GM18519 (cell line): ENCODE measurements around the gene SOHLH2.

Source experiments
- ATAC-seq: cut with Tn5 transposase; IDR thresholded peaks from one replicate; pipeline ENCODE4 v1.9.1; 2021; ENCODE audit warnings: mild to moderate bottlenecking, moderate library complexity; ENCODE audit not compliant: unreplicated experiment, low FRiP score

SOHLH2 gene

GRCh38 chr13:36133950-36134626, 80.3 kb downstream of the SOHLH2 start:
- ATAC-seq = no peak

GRCh38 chr13:36132376-36132775, 82.0 kb downstream of the SOHLH2 start:
- ATAC-seq = no peak

DNA sequence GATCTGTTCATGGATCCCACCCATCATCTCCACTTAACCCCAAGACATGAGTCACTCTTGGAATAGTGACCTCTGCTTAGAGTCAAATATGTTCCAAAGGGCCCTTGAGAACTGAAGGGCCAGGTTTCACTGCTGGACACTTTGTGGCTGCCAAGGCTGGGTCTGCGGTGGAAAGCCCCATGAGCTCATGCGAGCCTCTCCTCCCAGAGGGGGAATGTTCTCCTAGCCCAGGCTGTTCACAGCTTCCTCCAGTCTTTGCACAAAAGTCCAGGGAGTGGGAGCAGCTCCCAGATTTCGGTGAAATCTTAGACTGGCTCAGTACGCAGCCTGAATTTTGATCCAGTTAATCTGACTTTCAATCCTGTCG, 82.4 kb downstream of the SOHLH2 start:
- ATAC-seq = no peak

DNA sequence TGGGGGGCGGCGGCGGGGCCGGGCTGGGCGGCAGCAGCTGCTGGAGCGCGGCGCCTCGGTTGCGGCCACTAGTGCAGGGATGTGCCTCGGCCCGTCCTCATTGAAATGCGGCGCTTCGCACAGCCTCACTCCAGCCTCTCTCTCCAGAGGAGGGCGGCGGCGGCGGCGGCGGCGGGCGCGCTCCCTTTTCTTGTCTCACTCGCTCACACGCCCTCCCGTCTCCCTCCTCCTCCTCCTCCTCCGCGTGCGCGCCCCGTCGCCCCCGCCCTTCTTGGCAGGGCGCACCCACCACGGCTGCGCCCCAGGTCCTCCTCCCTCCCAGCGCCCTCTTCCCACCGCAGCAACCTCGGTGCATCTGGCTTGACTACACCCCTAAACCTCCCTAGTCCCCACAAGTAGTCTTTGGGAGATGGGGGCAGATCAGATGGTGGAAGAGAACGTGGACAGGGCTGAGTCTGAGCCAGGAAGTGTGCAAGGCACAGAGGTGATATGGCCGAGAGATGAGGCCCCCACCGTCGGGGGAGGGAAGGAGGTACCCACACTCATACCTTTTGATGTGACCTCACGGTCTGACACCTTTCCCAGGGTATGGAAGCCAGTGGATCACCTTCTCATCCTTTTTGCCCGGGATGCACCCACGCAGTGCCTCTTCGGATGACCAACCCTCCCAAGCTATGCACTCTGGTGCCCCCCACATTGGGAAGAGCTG, 83.0 kb downstream of the SOHLH2 start, which contains the start of gene DCLK1:
Gene DCLK1, minus strand, starts transcription at position 161 of the 709 bp plus-strand sequence.
- no peak for ATAC-seq

DNA sequence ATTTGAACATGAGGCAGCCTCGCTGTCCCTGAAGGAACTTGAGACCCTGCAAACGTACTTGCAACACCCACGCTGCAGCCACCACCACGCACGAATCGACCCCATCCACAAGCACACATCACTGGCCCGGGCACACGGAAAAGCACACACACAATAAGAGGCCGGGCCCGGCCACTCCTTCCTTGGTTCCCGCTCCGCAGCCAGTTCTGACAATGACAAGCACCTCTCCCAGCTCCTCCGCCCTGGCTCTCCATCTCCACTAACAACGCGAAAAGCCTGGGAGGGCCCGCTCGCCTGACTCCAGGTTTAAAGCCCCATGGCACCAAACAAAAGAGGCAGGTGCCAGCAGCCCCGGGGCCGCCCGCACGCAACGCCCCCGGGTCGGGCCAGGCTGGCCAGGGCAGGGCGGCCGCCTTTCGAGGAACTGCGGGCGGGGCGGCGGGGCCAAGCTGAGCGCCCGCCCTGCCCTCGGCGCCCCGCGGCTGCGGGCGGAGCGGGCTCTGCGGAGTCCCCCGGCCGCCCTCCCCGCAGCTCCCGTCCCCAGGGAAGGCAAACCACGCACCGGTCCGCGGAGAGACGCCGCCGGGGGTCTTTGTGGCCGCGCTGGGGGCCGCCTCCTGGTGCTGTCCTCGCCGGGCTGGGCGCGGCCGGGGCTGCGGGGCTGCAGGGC, 83.7 kb downstream of the SOHLH2 start:
- ATAC-seq = no peak

DNA sequence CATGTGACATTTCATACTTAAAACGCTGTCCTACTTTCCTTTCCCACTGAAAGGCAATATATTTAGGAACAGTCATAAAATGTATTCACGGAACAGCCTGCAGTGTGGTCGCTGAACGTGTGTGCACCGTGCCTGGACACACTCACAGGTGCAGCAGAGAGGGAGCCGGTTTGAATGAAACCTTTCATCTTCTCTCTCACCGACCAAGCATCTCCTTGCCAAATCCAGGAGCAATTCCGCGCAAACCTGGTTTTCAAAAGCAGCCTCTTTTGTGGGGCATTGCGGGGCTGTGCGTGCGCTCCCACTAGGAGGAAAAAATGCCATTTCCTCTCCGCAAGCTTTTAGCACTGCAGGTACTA, 84.2 kb downstream of the SOHLH2 start:
- no peak for ATAC-seq

DNA sequence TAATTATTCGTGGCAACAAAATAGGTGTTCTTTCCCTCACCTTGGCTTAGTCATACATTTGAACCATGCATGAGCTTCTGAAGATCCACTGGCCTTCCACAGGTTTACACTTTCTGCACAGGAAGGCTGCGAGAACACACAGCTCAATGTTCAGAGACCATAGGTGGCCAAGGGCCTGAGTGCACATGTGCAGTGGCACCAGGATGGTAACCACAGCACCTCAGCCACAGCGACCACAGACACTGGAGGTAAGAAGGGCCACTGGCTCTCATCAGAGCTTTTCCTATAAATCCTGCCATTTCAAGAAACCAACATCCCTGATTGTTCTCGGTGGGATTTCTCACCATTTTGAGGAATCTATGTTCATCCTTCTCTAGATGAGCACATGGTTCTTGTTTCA, 84.8 kb downstream of the SOHLH2 start:
- no peak for ATAC-seq

- no peak for ATAC-seq
These were observed 87.9 kb downstream of the SOHLH2 start for GRCh38 chr13:36126491-36126890.

GRCh38 chr13:36125841-36126240, 88.5 kb downstream of the SOHLH2 start:
- ATAC-seq = no peak

GRCh38 chr13:36124236-36124822, 90.0 kb downstream of the SOHLH2 start:
- no peak for ATAC-seq
